ENCODE results near the gene FEM1A.
"Not testable (repeated sequence)": the region's sequence is repeated elsewhere in the genome, so short reads cannot be mapped to it uniquely, and the experiment has no call there.

The FEM1A gene

GRCh38 chr19:4773047-4773640 lies 18.4 kb upstream of the FEM1A start:
- DNase-seq (ENCODE audit: low read depth): no peak

- no peak for DNase-seq (ENCODE audit: low read depth)
Measured at GRCh38 chr19:4774136-4774535, 17.4 kb upstream of the FEM1A start.

- no peak for DNase-seq (ENCODE audit: low read depth)
Measured at GRCh38 chr19:4775627-4776152, 15.8 kb upstream of the FEM1A start.

- no peak for DNase-seq (ENCODE audit: low read depth)
Measured at GRCh38 chr19:4776436-4777211, 14.9 kb upstream of the FEM1A start.

GRCh38 chr19:4778124-4778523 lies 13.4 kb upstream of the FEM1A start:
- not testable (repeated sequence) for DNase-seq (ENCODE audit: low read depth)

- DNase-seq (ENCODE audit: low read depth): no peak
Measured at GRCh38 chr19:4780860-4781259, 10.7 kb upstream of the FEM1A start.

GRCh38 chr19:4781801-4782200 lies 9.7 kb upstream of the FEM1A start:
- DNase-seq (ENCODE audit: low read depth): no peak

GRCh38 chr19:4786412-4787016 lies 5.0 kb upstream of the FEM1A start:
- not testable (repeated sequence) for DNase-seq (ENCODE audit: low read depth)

GRCh38 chr19:4792019-4792865 lies 708 bp downstream of the FEM1A start:
- DNase-seq (ENCODE audit: low read depth): not testable (repeated sequence)

- DNase-seq (ENCODE audit: low read depth): not testable (repeated sequence)
Measured at GRCh38 chr19:4792866-4793195, 1.3 kb downstream of the FEM1A start.

GRCh38 chr19:4793278-4793677 lies 1.7 kb downstream of the FEM1A start:
- not testable (repeated sequence) for DNase-seq (ENCODE audit: low read depth)

GRCh38 chr19:4794971-4795370 lies 3.4 kb downstream of the FEM1A start:
- no peak for DNase-seq (ENCODE audit: low read depth)

GRCh38 chr19:4795400-4795799 lies 3.9 kb downstream of the FEM1A start:
- DNase-seq (ENCODE audit: low read depth): no peak

- DNase-seq (ENCODE audit: low read depth): no peak
Measured at GRCh38 chr19:4800591-4801081, 9.1 kb downstream of the FEM1A start.

- DNase-seq (ENCODE audit: low read depth): no peak
Measured at GRCh38 chr19:4801085-4801619, 9.6 kb downstream of the FEM1A start.

- no peak for DNase-seq (ENCODE audit: low read depth)
Measured at GRCh38 chr19:4802711-4803110, 11.2 kb downstream of the FEM1A start.

- no peak for DNase-seq (ENCODE audit: low read depth)
Measured at GRCh38 chr19:4803736-4804695, 12.5 kb downstream of the FEM1A start.

GRCh38 chr19:4805140-4805539 lies 13.6 kb downstream of the FEM1A start:
- not testable (repeated sequence) for DNase-seq (ENCODE audit: low read depth)

- DNase-seq (ENCODE audit: low read depth): no peak
Measured at GRCh38 chr19:4806384-4806783, 14.8 kb downstream of the FEM1A start.

GRCh38 chr19:4807188-4807587 lies 15.7 kb downstream of the FEM1A start:
- DNase-seq (ENCODE audit: low read depth): no peak

All from amniotic epithelial cell (primary cell).